CD4-positive, CD25-positive, alpha-beta regulatory T cell (primary cell): ENCODE measurements around the gene DAO. TPM values are rescaled to one million over a fixed set of nuclear protein-coding genes. Genes with fewer than 3 reads are reported as not detected.

Experiments
- ATAC-seq, 2 donors: fragments of 150-1000 bp; cut with Tn5 transposase; one replicate each; pipeline ENCODE4 v1.10.0; 2021; ENCODE audit warnings: low read depth in 2 of 2, moderate number of reproducible peaks in 2 of 2, moderate library complexity in 1 of 2
- DNase-seq, 3 donors: peaks; one replicate each; pipeline versions ENCODE4 v3.0.0 to v3.0.0-alpha.2; 2012 to 2022; ENCODE audit warnings: mixed read lengths in 1 of 3
- H3K27ac ChIP-seq: one replicate; pipeline ENCODE4 v1.7.0; 2013; ENCODE audit warnings: mild to moderate bottlenecking, low read length; ENCODE audit not compliant: insufficient read depth, poor library complexity, severe bottlenecking
- H3K27me3 ChIP-seq: one replicate; pipeline ENCODE4 v1.7.0; 2013; ENCODE audit warnings: low read length; ENCODE audit not compliant: control insufficient read depth, insufficient read depth
- H3K36me3 ChIP-seq: one replicate; pipeline ENCODE4 v1.7.0; 2013; ENCODE audit warnings: mild to moderate bottlenecking, low read length, moderate library complexity; ENCODE audit not compliant: control insufficient read depth, insufficient read depth
- H3K4me1 ChIP-seq: 2 replicates; pipeline ENCODE4 v1.7.0; 2013; ENCODE audit warnings: mild to moderate bottlenecking, low read length; ENCODE audit not compliant: insufficient read depth, control insufficient read depth, poor library complexity, severe bottlenecking
- H3K4me3 ChIP-seq: one replicate; pipeline ENCODE4 v1.7.0; 2013; ENCODE audit warnings: low read depth, mild to moderate bottlenecking, low read length, moderate library complexity
- H3K9me3 ChIP-seq, 2 experiments: 1 replicate in 1 of 2; 2 replicates in 1 of 2; pipeline ENCODE4 v1.7.0; 2013; ENCODE audit warnings: low read length in 2 of 2, mild to moderate bottlenecking in 1 of 2, moderate library complexity in 1 of 2; ENCODE audit not compliant: control insufficient read depth in 2 of 2
- H3K27ac Mint-ChIP-seq, 3 donors: one replicate each; pipeline ENCODE4 v1.8.0; 2020 to 2022; ENCODE audit warnings: mild to moderate bottlenecking in 3 of 3, mixed read lengths in 3 of 3, moderate library complexity in 2 of 3
- H3K27me3 Mint-ChIP-seq: one replicate; pipeline ENCODE4 v1.8.0; 2022; ENCODE audit warnings: mild to moderate bottlenecking, mixed read lengths
- H3K36me3 Mint-ChIP-seq: one replicate; pipeline ENCODE4 v1.8.0; 2020; ENCODE audit warnings: mixed read lengths
- H3K4me1 Mint-ChIP-seq, 4 donors: one replicate each; pipeline ENCODE4 v1.8.0; 2020 to 2022; ENCODE audit warnings: mixed read lengths in 4 of 4, mild to moderate bottlenecking in 1 of 4
- H3K4me3 Mint-ChIP-seq, 4 donors: one replicate each; pipeline ENCODE4 v1.8.0; 2020 to 2022; ENCODE audit warnings: mild to moderate bottlenecking in 4 of 4, mixed read lengths in 4 of 4, moderate library complexity in 3 of 4
- H3K9me3 Mint-ChIP-seq, 7 donors: one replicate each; pipeline ENCODE4 v1.8.0; 2020 to 2022; ENCODE audit warnings: mixed read lengths in 7 of 7, mild to moderate bottlenecking in 3 of 7, moderate library complexity in 2 of 7
- polyA plus RNA-seq, 4 donors: library from polyadenylated mRNA; unstranded; fragments of 300-500 nt; fragmentation: Illumina TruSeq; gene quantifications; one replicate each; pipeline ENCODE4 v1.2.3, GENCODE V29; 2021
- total RNA-seq: library from RNA; stranded (reverse); gene quantifications from one replicate; pipeline ENCODE4 v1.2.3, GENCODE V29; 2022

The DAO gene
- total and polyA plus RNA-seq, 5 donors from 2014 or later = not detected

- peaks cover 11% of the 10 kb centered on the region for H3K27me3 Mint-ChIP-seq
- H3K27ac Mint-ChIP-seq = no peak overlapping the region
- H3K4me3 Mint-ChIP-seq = no peak overlapping the region
- H3K4me1 Mint-ChIP-seq = no peaks in the 10 kb centered on the region
- ATAC-seq = no peak
- H3K36me3 Mint-ChIP-seq = no peaks in the 10 kb centered on the region
- DNase-seq = no peak
- peaks cover 0 to 5% (median 0%) of the 10 kb centered on the region in 7 donors for H3K9me3 Mint-ChIP-seq
- no peak overlapping the region for H3K4me3 ChIP-seq
- no peaks in the 10 kb centered on the region for H3K4me1 ChIP-seq
- no peaks in the 10 kb centered on the region for H3K36me3 ChIP-seq
- H3K27ac ChIP-seq = no peak overlapping the region
- H3K9me3 ChIP-seq = no peaks in the 10 kb centered on the region
- H3K27me3 ChIP-seq = peaks cover 4% of the 10 kb centered on the region
Observed at GRCh38 chr12:108930756-108931155, 50.9 kb downstream of the DAO start.

GRCh38 chr12:108933949-108934348, 54.1 kb downstream of the DAO start:
- Histone ChIP-seq H3K36me3 (no peaks in the 10 kb centered on the region), H3K4me1 (no peaks in the 10 kb centered on the region), H3K9me3 (no peaks in the 10 kb centered on the region), H3K27me3 (no peaks in the 10 kb centered on the region), H3K27ac (no peak overlapping the region), H3K4me3 (no peak overlapping the region)
- H3K27me3 Mint-ChIP-seq = peaks cover 11% of the 10 kb centered on the region
- no peak for ATAC-seq
- no peak overlapping the region for H3K27ac Mint-ChIP-seq
- no peak for DNase-seq
- no peaks in the 10 kb centered on the region for H3K4me1 Mint-ChIP-seq
- no peak overlapping the region for H3K4me3 Mint-ChIP-seq
- H3K36me3 Mint-ChIP-seq = no peaks in the 10 kb centered on the region
- H3K9me3 Mint-ChIP-seq = peaks cover 0 to 5% (median 0%) of the 10 kb centered on the region in 7 donors

- H3K4me1 Mint-ChIP-seq = no peaks in the 10 kb centered on the region
- Histone ChIP-seq H3K9me3 (no peaks in the 10 kb centered on the region), H3K4me3 (no peak overlapping the region), H3K27me3 (no peaks in the 10 kb centered on the region), H3K36me3 (no peaks in the 10 kb centered on the region), H3K4me1 (no peaks in the 10 kb centered on the region), H3K27ac (no peak overlapping the region)
- H3K4me3 Mint-ChIP-seq = no peak overlapping the region
- H3K27ac Mint-ChIP-seq = no peak overlapping the region
- peaks cover 0 to 3% (median 0%) of the 10 kb centered on the region in 7 donors for H3K9me3 Mint-ChIP-seq
- H3K36me3 Mint-ChIP-seq = no peaks in the 10 kb centered on the region
- H3K27me3 Mint-ChIP-seq = peaks cover 6% of the 10 kb centered on the region
- DNase-seq (no peak), ATAC-seq (no peak)
Observed at GRCh38 chr12:108935159-108935763, 55.4 kb downstream of the DAO start.

- no peak overlapping the region for H3K27ac ChIP-seq
- peaks cover 0 to 3% (median 0%) of the 10 kb centered on the region in 7 donors for H3K9me3 Mint-ChIP-seq
- H3K4me3 Mint-ChIP-seq = no peak overlapping the region
Observed at GRCh38 chr12:108938247-108938924, 58.5 kb downstream of the DAO start.

GRCh38 chr12:108939594-108939993, 59.7 kb downstream of the DAO start:
- H3K27ac Mint-ChIP-seq = no peak overlapping the region
- no peaks in the 10 kb centered on the region for H3K27me3 ChIP-seq
- no peaks in the 10 kb centered on the region for H3K36me3 Mint-ChIP-seq
- no peak overlapping the region for H3K4me3 ChIP-seq
- DNase-seq = peak in 2 of 3 donors; percentile 3 to 62
- ATAC-seq = peak in 1 of 2 donors; percentile 55
- no peaks in the 10 kb centered on the region for H3K4me1 ChIP-seq
- no peaks in the 10 kb centered on the region for H3K27me3 Mint-ChIP-seq
- H3K27ac ChIP-seq = no peak overlapping the region
- no peaks in the 10 kb centered on the region for H3K9me3 ChIP-seq
- H3K9me3 Mint-ChIP-seq = no peaks in the 10 kb centered on the region
- H3K36me3 ChIP-seq = no peaks in the 10 kb centered on the region
- H3K4me1 Mint-ChIP-seq = no peaks in the 10 kb centered on the region
- no peak overlapping the region for H3K4me3 Mint-ChIP-seq

More at GRCh38 chr12:108938247-108938924, 58.5 kb downstream of the DAO start:
- Mint-ChIP-seq H3K36me3 (no peaks in the 10 kb centered on the region), H3K27ac (no peak overlapping the region), H3K27me3 (no peaks in the 10 kb centered on the region), H3K4me1 (no peaks in the 10 kb centered on the region)
- H3K4me1 ChIP-seq = no peaks in the 10 kb centered on the region
- no peak for DNase-seq
- no peaks in the 10 kb centered on the region for H3K27me3 ChIP-seq
- H3K4me3 ChIP-seq = no peak overlapping the region
- no peak for ATAC-seq
- no peaks in the 10 kb centered on the region for H3K9me3 ChIP-seq
- no peaks in the 10 kb centered on the region for H3K36me3 ChIP-seq

- Mint-ChIP-seq H3K36me3 (no peaks in the 10 kb centered on the region), H3K27ac (no peak overlapping the region), H3K4me1 (no peaks in the 10 kb centered on the region), H3K4me3 (no peak overlapping the region), H3K27me3 (no peaks in the 10 kb centered on the region), H3K9me3 (no peaks in the 10 kb centered on the region)
- DNase-seq (no peak), ATAC-seq (no peak)
- no peak overlapping the region for H3K4me3 ChIP-seq
- H3K36me3 ChIP-seq = no peaks in the 10 kb centered on the region
- H3K9me3 ChIP-seq = no peaks in the 10 kb centered on the region
- H3K4me1 ChIP-seq = no peaks in the 10 kb centered on the region
- no peak overlapping the region for H3K27ac ChIP-seq
- no peaks in the 10 kb centered on the region for H3K27me3 ChIP-seq
Observed at GRCh38 chr12:108940138-108940537, 60.2 kb downstream of the DAO start.

- ATAC-seq (no peak), DNase-seq (no peak)
- peaks cover 0 to 2% (median 0%) of the 10 kb centered on the region in 7 donors for H3K9me3 Mint-ChIP-seq
- no peaks in the 10 kb centered on the region for H3K36me3 Mint-ChIP-seq
- peaks cover 27% of the 10 kb centered on the region for H3K27me3 Mint-ChIP-seq
- Histone ChIP-seq H3K36me3 (no peaks in the 10 kb centered on the region), H3K4me1 (no peaks in the 10 kb centered on the region), H3K4me3 (no peak overlapping the region), H3K27ac (no peak overlapping the region), H3K27me3 (peaks cover 7% of the 10 kb centered on the region), H3K9me3 (no peaks in the 10 kb centered on the region)
- H3K4me1 Mint-ChIP-seq = peaks cover 0 to 7% (median 4%) of the 10 kb centered on the region in 4 donors
- H3K27ac Mint-ChIP-seq = no peak overlapping the region
- H3K4me3 Mint-ChIP-seq = no peak overlapping the region
Observed at GRCh38 chr12:108947097-108947496, 67.2 kb downstream of the DAO start.

GRCh38 chr12:108948367-108948766, 68.5 kb downstream of the DAO start:
- peaks cover 7% of the 10 kb centered on the region for H3K27me3 ChIP-seq
- no peak for ATAC-seq
- Mint-ChIP-seq H3K27me3 (peaks cover 28% of the 10 kb centered on the region), H3K4me3 (no peak overlapping the region), H3K36me3 (no peaks in the 10 kb centered on the region), H3K27ac (no peak overlapping the region), H3K4me1 (peaks cover 0 to 7% (median 4%) of the 10 kb centered on the region in 4 donors), H3K9me3 (peaks cover 0 to 2% (median 0%) of the 10 kb centered on the region in 7 donors)
- H3K27ac ChIP-seq = no peak overlapping the region
- no peaks in the 10 kb centered on the region for H3K4me1 ChIP-seq
- no peaks in the 10 kb centered on the region for H3K9me3 ChIP-seq
- no peak for DNase-seq
- H3K36me3 ChIP-seq = no peaks in the 10 kb centered on the region
- no peak overlapping the region for H3K4me3 ChIP-seq
